Keratinocyte (primary cell): Measurements from ENCODE around the gene EFEMP1. TPM values are rescaled to one million over a fixed set of nuclear protein-coding genes. Genes with fewer than 3 reads are reported as not detected.

Source experiments
- DNase-seq: peaks from one replicate; pipeline ENCODE4 v3.0.0-alpha.2; 2011; ENCODE audit warnings: low read depth, missing footprints, low spot score
- FAIRE-seq: peaks from 2 replicates; lab custom pipeline; 2011; peaks lifted over from hg19 to GRCh38; lab: Jason Lieb, UNC
- H2AFZ ChIP-seq: 2 replicates; pipeline ENCODE4 v1.6.0; 2012; ENCODE audit warnings: low read length, control low read depth, inconsistent platforms; ENCODE audit not compliant: control insufficient read depth
- H3K27ac ChIP-seq: 2 replicates; pipeline ENCODE4 v1.5.1; 2011; ENCODE audit warnings: low read length; ENCODE audit not compliant: control insufficient read depth, insufficient read depth
- H3K27me3 ChIP-seq: 3 replicates; pipeline ENCODE4 v1.6.0; 2011; ENCODE audit warnings: low read length; ENCODE audit not compliant: control insufficient read depth, insufficient read depth; ENCODE audit errors: extremely low read depth
- H3K36me3 ChIP-seq, 2 experiments: 2 replicates in 1 of 2; 3 replicates in 1 of 2; pipeline ENCODE4 v1.5.1; 2011; ENCODE audit warnings: low read length in 2 of 2, mild to moderate bottlenecking in 1 of 2; ENCODE audit not compliant: control insufficient read depth in 2 of 2, insufficient read depth in 2 of 2; ENCODE audit errors: extremely low read depth in 1 of 2
- H3K4me1 ChIP-seq: 3 replicates; pipeline ENCODE4 v1.5.1; 2011; ENCODE audit warnings: low read length; ENCODE audit not compliant: control insufficient read depth, insufficient read depth; ENCODE audit errors: extremely low read depth
- H3K4me2 ChIP-seq: 3 replicates; pipeline ENCODE4 v1.6.0; 2011; ENCODE audit warnings: low read depth, low read length; ENCODE audit not compliant: control insufficient read depth, insufficient read depth; ENCODE audit errors: extremely low read depth
- H3K4me3 ChIP-seq, 3 experiments: fragments of 200-600 bp in 1 of 3; sonication (generic) in 1 of 3; 2 replicates in 2 of 3; 3 replicates in 1 of 3; pipeline ENCODE4 v1.5.1; 2011 to 2016; ENCODE audit warnings: low read length in 3 of 3, mild to moderate bottlenecking in 3 of 3, control low read depth in 2 of 3, inconsistent platforms in 1 of 3, low read depth in 1 of 3, mixed read lengths in 1 of 3, mixed run types in 1 of 3, moderate library complexity in 1 of 3; ENCODE audit not compliant: control insufficient read depth in 2 of 3, insufficient read depth in 2 of 3; ENCODE audit errors: extremely low read depth in 1 of 3
- H3K79me2 ChIP-seq: 2 replicates; pipeline ENCODE4 v1.6.0; 2012; ENCODE audit warnings: low read length; ENCODE audit not compliant: control insufficient read depth, insufficient read depth
- H3K9ac ChIP-seq: 3 replicates; pipeline ENCODE4 v1.6.0; 2011; ENCODE audit warnings: low read length; ENCODE audit not compliant: control insufficient read depth, insufficient read depth; ENCODE audit errors: extremely low read depth
- H3K9me1 ChIP-seq: 3 replicates; pipeline ENCODE4 v1.6.0; 2011; ENCODE audit warnings: low read length; ENCODE audit not compliant: control insufficient read depth, insufficient read depth; ENCODE audit errors: extremely low read depth
- H3K9me3 ChIP-seq: 2 replicates; pipeline ENCODE4 v1.5.1; 2012; ENCODE audit warnings: low read depth, low read length; ENCODE audit not compliant: control insufficient read depth
- H4K20me1 ChIP-seq: 3 replicates; pipeline ENCODE4 v1.6.0; 2011; ENCODE audit warnings: low read length; ENCODE audit not compliant: control insufficient read depth, insufficient read depth; ENCODE audit errors: extremely low read depth
- CTCF ChIP-seq, 3 experiments: IDR thresholded peaks in 1 of 3; conservative IDR thresholded peaks in 1 of 3; optimal IDR thresholded peaks in 1 of 3; 2 replicates in 2 of 3; 3 replicates in 1 of 3; pipeline versions ENCODE3 to v1.5.1; 2011; ENCODE audit warnings: low read length in 3 of 3, mild to moderate bottlenecking in 3 of 3, moderate library complexity in 2 of 3, control low read depth in 1 of 3, inconsistent platforms in 1 of 3; ENCODE audit not compliant: insufficient read depth in 2 of 3; ENCODE audit errors: extremely low read depth in 1 of 3
- EZH2 ChIP-seq: IDR thresholded peaks from one replicate; pipeline ENCODE4 v1.6.1; 2012; ENCODE audit warnings: inconsistent platforms, mild to moderate bottlenecking, low read length, moderate library complexity
- dilution Hi-C: fragments of 300-500 bp; cut with MboI; formaldehyde crosslinking; loops from one replicate; pipeline ENCODE4 v1.7.0; 2020; ENCODE audit warnings: low sequenced_read_pairs; ENCODE audit not compliant: extremely low pct_ligation_motif_present
- polyA plus RNA-seq, 5 experiments: library from polyadenylated mRNA; depleted of rRNA in 3 of 5; stranded (reverse) in 3 of 5; stranded (forward) in 1 of 5; unstranded in 1 of 5; fragments of >200 nt; gene quantifications; 1 replicate in 1 of 5; 2 replicates in 3 of 5; 3 replicates in 1 of 5; pipeline versions ENCODE4 v1.2.1 to v1.2.3, GENCODE V29; 2011 to 2012; ENCODE audit warnings: missing spikeins in 2 of 5, low read depth in 1 of 5, low replicate concordance in 1 of 5

The EFEMP1 gene
- polyA plus RNA-seq, 1 donor (not counting 4 experiments of a cell fraction or from before 2014, with no cell fraction given): 234 TPM

- Histone ChIP-seq H3K9me1 (no peaks in the 10 kb centered on the region), H3K9ac (no peak overlapping the region), H4K20me1 (no peaks in the 10 kb centered on the region), H3K27me3 (no peaks in the 10 kb centered on the region), H2AFZ (no peak overlapping the region), H3K4me3 (no peak overlapping the region), H3K27ac (peak overlapping the region; percentile 8), H3K4me1 (peaks cover 46% of the 10 kb centered on the region), H3K79me2 (peaks cover 13% of the 10 kb centered on the region), H3K36me3 (peaks cover 4 to 23% of the 10 kb centered on the region in 2 experiments), H3K9me3 (no peaks in the 10 kb centered on the region), H3K4me2 (no peak overlapping the region)
- DNase-seq (no peak), FAIRE-seq (no peak)
- TF ChIP-seq CTCF (optimal IDR thresholded peaks at IDR 0.05 in 1 of 3, IDR thresholded peaks at IDR 0.05 in 1 of 3, conservative IDR thresholded peaks at IDR 0.05 in 1 of 3; ENCODE audit: extremely low read depth in 1 of 3, insufficient read depth in 2 of 3, low read length in 3 of 3) (no peak), EZH2 (no peak)
- dilution Hi-C loops: no loop called here
Measured at GRCh38 chr2:55883357-55883756, 40.2 kb downstream of the EFEMP1 start.

- Histone ChIP-seq H3K27me3 (no peaks in the 10 kb centered on the region), H3K9me3 (no peaks in the 10 kb centered on the region), H2AFZ (no peak overlapping the region), H3K4me3 (no peak overlapping the region), H3K4me2 (no peak overlapping the region), H3K36me3 (peaks cover 6 to 24% of the 10 kb centered on the region in 2 experiments), H3K9ac (no peak overlapping the region), H3K4me1 (peaks cover 44% of the 10 kb centered on the region), H3K9me1 (no peaks in the 10 kb centered on the region), H4K20me1 (no peaks in the 10 kb centered on the region), H3K27ac (no peak overlapping the region), H3K79me2 (peaks cover 13% of the 10 kb centered on the region)
- TF ChIP-seq EZH2 (no peak), CTCF (optimal IDR thresholded peaks at IDR 0.05 in 1 of 3, IDR thresholded peaks at IDR 0.05 in 1 of 3, conservative IDR thresholded peaks at IDR 0.05 in 1 of 3; ENCODE audit: extremely low read depth in 1 of 3, insufficient read depth in 2 of 3, low read length in 3 of 3) (no peak)
- dilution Hi-C loops: no loop called here
- no peak for DNase-seq
- no peak for FAIRE-seq
Measured at GRCh38 chr2:55882954-55883353, 40.6 kb downstream of the EFEMP1 start.
